K562 (cell line): ENCODE data around the gene PPM1G. TPM values are rescaled to one million over a fixed set of nuclear protein-coding genes. Genes with fewer than 3 reads are reported as not detected.

Experiments used
- ARNT ChIP-seq, 2 experiments: fragments of 450-650 bp; IDR thresholded peaks; 2 replicates each; pipeline ENCODE4 v1.6.1; 2016; ENCODE audit warnings: mild to moderate bottlenecking in 1 of 2
- BRD4 ChIP-seq: fragments of 200-600 bp; sonication (generic); IDR thresholded peaks from 2 replicates; pipeline ENCODE4 v1.6.1; 2017; ENCODE audit warnings: inconsistent platforms
- BRF2 ChIP-seq: IDR thresholded peaks from 3 replicates; pipeline ENCODE4 v1.6.1; 2011; ENCODE audit warnings: borderline replicate concordance, mild to moderate bottlenecking; ENCODE audit not compliant: insufficient read length, insufficient read depth
- CBFB ChIP-seq: sonication (generic); formaldehyde crosslinking; IDR thresholded peaks from 2 replicates; pipeline ENCODE4 v1.4.0; 2020; ENCODE audit warnings: mild to moderate bottlenecking, missing genetic modification reagents
- CEBPB ChIP-seq: fragments of 450-650 bp; IDR thresholded peaks from 2 replicates; pipeline ENCODE4 v1.6.1; 2016; ENCODE audit warnings: missing genetic modification characterization, missing compliant biosample characterization
- CHD2 ChIP-seq: IDR thresholded peaks from 2 replicates; pipeline ENCODE4 v1.6.1; 2011; ENCODE audit warnings: low read depth, low read length
- FOXO4 ChIP-seq: fragments of 450-650 bp; formaldehyde crosslinking; IDR thresholded peaks from 2 replicates; pipeline ENCODE4 v1.4.0; 2020; ENCODE audit warnings: mild to moderate bottlenecking, moderate library complexity
- HES1 ChIP-seq: fragments of 450-650 bp; IDR thresholded peaks from 2 replicates; pipeline ENCODE4 v1.6.1; 2016; ENCODE audit warnings: low read depth, mild to moderate bottlenecking, moderate library complexity
- HOXB6 ChIP-seq: fragments of 250-450 bp; sonication (Bioruptor Pico); IDR thresholded peaks from 2 replicates; pipeline ENCODE4 v1.5.1; 2022; ENCODE audit warnings: mild to moderate bottlenecking, borderline replicate concordance
- NFIC ChIP-seq: fragments of 450-650 bp; IDR thresholded peaks from 2 replicates; pipeline ENCODE4 v1.6.1; 2017; ENCODE audit warnings: mild to moderate bottlenecking, inconsistent platforms
- RBBP5 ChIP-seq: fragments of 200-600 bp; sonication (generic); IDR thresholded peaks from 2 replicates; pipeline ENCODE4 v1.6.1; 2012; ENCODE audit warnings: borderline replicate concordance, mild to moderate bottlenecking, low read length, control low read depth, inconsistent platforms; ENCODE audit not compliant: insufficient read depth, poor library complexity, severe bottlenecking
- SOX6 ChIP-seq: fragments of 450-650 bp; IDR thresholded peaks from 2 replicates; pipeline ENCODE4 v1.6.1; 2014; ENCODE audit warnings: mild to moderate bottlenecking
- SPI1 ChIP-seq: IDR thresholded peaks from 2 replicates; pipeline ENCODE4 v1.6.1; 2011; ENCODE audit warnings: low read depth, low read length, control low read depth, borderline replicate concordance
- TAF9B ChIP-seq: fragments of 450-650 bp; IDR thresholded peaks from 2 replicates; pipeline ENCODE4 v1.6.1; 2018; ENCODE audit warnings: mild to moderate bottlenecking; ENCODE audit not compliant: partially characterized antibody
- TCF7 ChIP-seq: sonication (generic); IDR thresholded peaks from 2 replicates; pipeline ENCODE4 v1.6.1; 2016; ENCODE audit warnings: antibody characterized with exemption, borderline replicate concordance
- TEAD2 ChIP-seq: fragments of 450-650 bp; IDR thresholded peaks from 2 replicates; pipeline ENCODE4 v1.6.1; 2016; ENCODE audit warnings: missing genetic modification characterization, control low read depth, missing compliant biosample characterization
- ZBTB7A ChIP-seq: IDR thresholded peaks from 2 replicates; pipeline ENCODE4 v1.6.1; 2011; ENCODE audit warnings: low read depth, mild to moderate bottlenecking, low read length, moderate library complexity, borderline replicate concordance; ENCODE audit not compliant: control insufficient read depth
- ZKSCAN3 ChIP-seq: fragments of 250-450 bp; sonication (Bioruptor Pico); IDR thresholded peaks from 2 replicates; pipeline ENCODE4 v1.4.0; 2020
- ZNF311 ChIP-seq: fragments of 250-450 bp; sonication (Bioruptor Pico); IDR thresholded peaks from 2 replicates; pipeline ENCODE4 v1.4.0; 2020; ENCODE audit warnings: mild to moderate bottlenecking, moderate library complexity
- ZNF589 ChIP-seq: fragments of 200-800 bp; sonication (Bioruptor generic); IDR thresholded peaks from 2 replicates; pipeline ENCODE4 v1.6.1; 2016; ENCODE audit warnings: low read depth, missing genetic modification characterization, missing compliant biosample characterization
- ZSCAN32 ChIP-seq: fragments of 450-650 bp; formaldehyde crosslinking; IDR thresholded peaks from 2 replicates; pipeline ENCODE4 v1.4.0; 2020; ENCODE audit warnings: mild to moderate bottlenecking, moderate library complexity
- polyA plus RNA-seq, 8 experiments: library from polyadenylated mRNA; depleted of rRNA in 4 of 8; stranded (reverse) in 5 of 8; unstranded in 3 of 8; fragments of >200 nt; fragmentation: Nextera tagmentation in 2 of 8; fragmentation: Illumina TruSeq in 1 of 8; extraction: Ambion mirVana in 2 of 8; extraction: Trizol in 1 of 8; gene quantifications; 2 replicates each; pipeline versions ENCODE4 v1.2.1 to v1.2.3, GENCODE V29; 2011 to 2014; ENCODE audit warnings: inconsistent platforms in 1 of 8, missing spikeins in 1 of 8
- total RNA-seq, 7 experiments: library from RNA; depleted of rRNA in 6 of 7; stranded (reverse); fragments of >200 nt in 6 of 7; fragmentation: Illumina TruSeq in 2 of 7; extraction: Trizol in 2 of 7; gene quantifications; 2 replicates each; pipeline versions ENCODE4 v1.2.1 to v1.2.3, GENCODE V29; 2011 to 2021; ENCODE audit warnings: low replicate concordance in 1 of 7

The PPM1G gene
- total and polyA plus RNA-seq, 9 of the 15 experiments (the other 6 are each of a cell fraction or from before 2014, with no cell fraction given): 61.7 to 230 (median 153) TPM

- TF ChIP-seq FOXO4 (CRISPR knock-in tag) (no peak), ZBTB7A (no peak), HES1 (no peak), BRF2 (no peak), ZNF589 (CRISPR knock-in tag) (no peak), CBFB (CRISPR knock-in tag) (no peak), TEAD2 (no peak), HOXB6 (CRISPR knock-in tag) (no peak), CEBPB (no peak), CHD2 (no peak), BRD4 (0 out of 2 replicates have a peak, but pooled peaks have one; percentile 12), NFIC (no peak), ARNT (IDR thresholded peaks at IDR 0.05) (no peak), SPI1 (peak; percentile 54; the same call in 1 of the 2 replicates), SOX6 (no peak), RBBP5 (no peak), ZKSCAN3 (no peak), ZSCAN32 (no peak; the same call in 1 of the 2 replicates), ZNF311 (CRISPR knock-in tag) (no peak), TAF9B (peak; percentile 9), TCF7 (no peak)
Measured at GRCh38 chr2:27370816-27371620, 38.4 kb downstream of the PPM1G start (continued).
